H7 (cell line): ENCODE results near the gene TRIO. TPM values are rescaled to one million over a fixed set of nuclear protein-coding genes. Genes with fewer than 3 reads are reported as not detected.

Source experiments
- DNase-seq: peaks from one replicate; pipeline ENCODE4 v3.0.0; 2012
- H3K27me3 ChIP-seq: 2 replicates; pipeline ENCODE4 v1.6.0; 2011; ENCODE audit warnings: mild to moderate bottlenecking, low read length; ENCODE audit not compliant: control insufficient read depth, insufficient read depth
- H3K36me3 ChIP-seq: replicated peaks from 2 replicates; pipeline ENCODE4 v1.5.1; 2011; ENCODE audit warnings: low read length; ENCODE audit not compliant: control insufficient read depth, insufficient read depth
- H3K4me3 ChIP-seq: 2 replicates; pipeline ENCODE4 v1.5.1; 2011; ENCODE audit warnings: low read depth, mild to moderate bottlenecking, control low read depth, low read length, moderate library complexity; ENCODE audit not compliant: insufficient read depth
- total RNA-seq: library from RNA; depleted of rRNA; stranded (reverse); fragments of >200 nt; shearing (Covaris generic); gene quantifications from 2 replicates; pipeline ENCODE4 v1.2.3, GENCODE V29; 2014

Gene TRIO
- total RNA-seq, 1 experiment from 2014 or later: 39.7 TPM

DNA sequence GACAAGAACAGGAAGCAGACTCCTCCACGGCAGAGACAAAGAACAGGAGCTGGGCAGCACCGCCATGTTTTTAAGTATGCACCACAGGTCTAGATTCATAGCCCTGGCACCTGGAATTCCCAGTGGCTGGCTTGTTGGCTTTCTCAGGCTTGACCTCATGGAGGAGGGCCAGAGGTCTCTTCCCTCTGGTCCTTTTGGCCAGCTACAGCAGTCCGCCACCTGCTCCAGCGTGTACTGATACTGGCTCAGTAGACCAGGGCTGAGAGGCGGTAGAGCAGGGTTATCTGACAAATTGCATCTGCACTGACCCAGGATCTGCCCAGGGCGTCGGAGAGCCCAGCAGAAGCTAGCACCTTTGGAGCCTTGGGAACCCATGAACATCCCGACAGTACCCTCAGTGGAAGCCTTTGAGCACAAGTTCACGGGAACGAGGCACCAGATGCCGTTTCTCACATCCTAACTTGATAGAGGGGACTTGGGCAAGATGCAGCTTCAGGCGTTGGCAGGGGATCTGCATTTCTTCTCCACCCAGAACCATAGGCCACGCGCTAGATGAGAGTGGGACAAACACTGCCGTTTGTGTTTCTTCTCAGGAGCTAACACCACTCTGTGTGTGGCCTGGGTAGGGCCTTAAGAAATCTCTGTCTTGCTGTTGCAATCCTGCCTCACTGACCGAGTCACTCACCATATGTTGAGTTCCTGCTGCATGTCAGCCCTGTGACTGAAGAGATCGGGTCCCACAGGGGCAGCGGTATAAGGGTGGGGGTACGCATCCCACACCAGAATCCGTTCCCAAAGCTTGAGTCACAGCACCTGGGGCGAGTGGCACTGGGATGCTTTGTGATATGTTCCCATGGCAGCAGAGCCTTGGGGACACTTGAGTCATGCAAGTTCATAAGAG is 348.1 kb downstream of the TRIO start:
- Histone ChIP-seq H3K36me3 (peaks cover 9% of the 10 kb centered on the region), H3K4me3 (no peak overlapping the region), H3K27me3 (no peaks in the 10 kb centered on the region)
- no peak for DNase-seq

DNA sequence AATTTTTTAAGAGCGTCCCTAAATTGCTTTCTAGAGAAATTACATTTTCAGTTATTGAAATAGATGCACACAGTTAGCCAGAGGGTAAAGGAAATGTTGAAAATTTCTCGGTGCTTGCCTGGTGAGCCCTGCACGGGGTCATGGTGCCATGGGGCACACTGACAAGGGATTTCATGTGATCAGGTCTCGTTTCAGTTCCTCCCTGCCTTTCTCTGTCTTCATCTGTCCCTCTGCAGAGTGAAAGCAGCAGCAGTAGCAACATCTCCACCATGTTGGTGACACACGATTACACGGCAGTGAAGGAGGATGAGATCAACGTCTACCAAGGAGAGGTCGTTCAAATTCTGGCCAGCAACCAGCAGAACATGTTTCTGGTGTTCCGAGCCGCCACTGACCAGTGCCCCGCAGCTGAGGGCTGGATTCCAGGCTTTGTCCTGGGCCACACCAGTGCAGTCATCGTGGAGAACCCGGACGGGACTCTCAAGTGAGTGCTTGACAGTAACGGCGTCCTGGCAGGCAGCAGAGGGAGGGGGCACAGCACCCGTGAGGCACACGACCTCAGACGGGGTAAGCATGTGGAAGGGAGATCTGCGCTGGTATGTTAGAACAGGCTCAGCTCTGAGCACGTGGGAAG is 349.3 kb downstream of the TRIO start:
- no peak for DNase-seq
- peaks cover 13% of the 10 kb centered on the region for H3K36me3 ChIP-seq
- H3K4me3 ChIP-seq: no peak overlapping the region
- no peaks in the 10 kb centered on the region for H3K27me3 ChIP-seq

DNA sequence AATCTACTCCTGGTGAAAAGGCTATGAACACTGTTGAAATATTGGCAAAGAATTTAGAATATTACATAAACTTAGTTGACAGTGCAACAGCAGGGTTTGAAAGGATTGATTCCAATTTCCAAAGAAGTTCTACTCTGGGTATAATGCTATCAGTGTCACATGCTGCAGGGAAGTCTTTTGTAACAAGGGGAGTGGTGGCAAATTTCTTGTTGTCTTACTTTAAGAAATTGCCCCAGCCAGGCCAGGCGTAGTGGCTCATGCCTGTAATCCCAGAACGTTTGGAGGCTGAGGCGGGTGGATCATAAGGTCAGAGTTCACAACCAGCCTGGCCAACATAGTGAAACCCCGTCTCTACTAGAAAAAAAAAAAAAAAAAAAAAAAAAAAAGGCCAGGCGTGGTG is 352.2 kb downstream of the TRIO start:
- DNase-seq: no peak
- Histone ChIP-seq H3K4me3 (no peak overlapping the region), H3K36me3 (peaks cover 12% of the 10 kb centered on the region), H3K27me3 (no peaks in the 10 kb centered on the region)

DNA sequence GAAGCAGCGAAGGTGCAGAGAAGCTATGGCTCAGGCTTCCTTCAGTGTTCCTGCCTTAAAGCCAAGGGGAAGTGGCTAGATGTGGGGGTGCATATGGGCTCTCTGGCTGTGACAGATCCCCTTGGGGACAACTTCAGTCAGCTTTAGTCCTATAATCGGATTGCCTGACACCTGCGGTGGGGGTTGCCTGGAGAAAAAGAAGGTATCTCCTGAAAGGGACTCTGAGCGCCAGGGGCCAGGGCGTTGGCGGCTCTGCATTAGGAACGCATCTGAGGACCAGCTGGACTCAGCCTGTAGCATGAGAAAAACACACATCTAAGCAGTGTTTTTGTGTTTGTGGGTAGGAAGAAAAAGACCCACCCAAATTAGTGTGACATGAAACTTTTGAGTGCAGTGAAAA is 354.2 kb downstream of the TRIO start:
- H3K36me3 ChIP-seq: peaks cover 12% of the 10 kb centered on the region
- H3K27me3 ChIP-seq: no peaks in the 10 kb centered on the region
- H3K4me3 ChIP-seq: no peak overlapping the region
- DNase-seq: no peak

DNA sequence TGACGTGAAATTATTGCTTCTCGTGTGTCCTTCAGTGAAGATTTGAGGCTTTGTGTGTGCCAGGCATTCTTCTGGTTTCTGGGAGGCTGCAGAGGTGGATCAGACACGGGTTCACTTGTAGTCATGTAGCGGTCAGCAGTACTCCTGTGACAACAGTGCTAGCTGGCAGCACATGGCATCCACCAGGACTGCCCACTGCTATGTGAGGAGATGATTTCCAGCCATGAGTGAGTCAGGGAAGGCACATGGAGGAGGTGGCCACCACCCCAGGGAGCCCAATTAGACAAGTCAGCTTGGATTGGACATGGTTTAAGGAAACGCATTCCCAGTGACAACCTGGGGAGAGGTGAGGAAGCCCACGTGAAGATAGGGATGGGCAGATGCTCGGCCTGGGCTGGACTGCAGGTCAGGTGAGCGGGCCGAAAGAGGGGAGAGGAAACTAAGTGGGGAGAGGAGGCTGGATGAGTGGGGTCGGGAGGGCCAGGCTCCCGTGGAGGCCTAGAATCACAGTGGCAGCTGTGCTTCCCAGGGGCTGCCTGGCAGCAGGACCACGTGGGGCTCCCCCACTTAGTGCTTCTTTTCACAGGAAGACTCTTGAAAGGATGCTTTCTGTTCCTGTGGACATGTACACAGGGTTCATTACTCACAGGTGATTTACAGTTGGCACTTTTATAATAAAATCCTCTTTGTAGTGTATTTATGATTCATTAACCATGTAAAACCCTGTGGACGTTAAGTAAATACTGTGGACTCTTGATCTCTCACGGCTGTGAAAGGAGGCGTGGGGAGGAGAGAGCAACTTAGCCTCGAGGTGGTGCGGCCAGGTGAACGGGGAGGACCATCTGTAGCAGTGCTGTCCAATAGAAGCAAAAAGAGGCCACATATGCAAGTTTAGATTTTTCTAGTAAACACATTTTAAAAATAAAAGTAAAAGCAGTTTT is 358.5 kb downstream of the TRIO start:
- Histone ChIP-seq H3K4me3 (no peak overlapping the region), H3K27me3 (no peaks in the 10 kb centered on the region), H3K36me3 (peaks cover 19% of the 10 kb centered on the region)
- peak; percentile 22 for DNase-seq

DNA sequence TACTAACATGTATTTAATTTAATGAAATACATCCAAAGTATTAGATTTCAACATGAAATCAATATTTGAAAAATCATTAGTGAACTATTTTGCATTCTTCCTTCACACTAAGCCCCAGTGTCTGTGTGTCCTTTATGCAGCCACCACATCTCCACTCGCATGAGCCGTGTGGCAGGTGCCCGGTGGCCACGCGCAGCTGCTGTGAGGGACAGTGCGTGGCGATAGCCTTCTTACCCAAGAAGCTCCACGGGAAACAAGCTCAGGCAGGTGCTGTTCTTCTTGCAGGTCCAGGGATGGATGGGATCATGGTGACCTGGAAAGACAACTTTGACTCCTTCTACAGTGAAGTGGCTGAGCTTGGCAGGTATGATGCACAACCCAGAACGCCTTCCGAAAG is 359.1 kb downstream of the TRIO start:
- H3K36me3 ChIP-seq: peaks cover 15% of the 10 kb centered on the region
- H3K27me3 ChIP-seq: no peaks in the 10 kb centered on the region
- DNase-seq: no peak
- H3K4me3 ChIP-seq: no peak overlapping the region

DNA sequence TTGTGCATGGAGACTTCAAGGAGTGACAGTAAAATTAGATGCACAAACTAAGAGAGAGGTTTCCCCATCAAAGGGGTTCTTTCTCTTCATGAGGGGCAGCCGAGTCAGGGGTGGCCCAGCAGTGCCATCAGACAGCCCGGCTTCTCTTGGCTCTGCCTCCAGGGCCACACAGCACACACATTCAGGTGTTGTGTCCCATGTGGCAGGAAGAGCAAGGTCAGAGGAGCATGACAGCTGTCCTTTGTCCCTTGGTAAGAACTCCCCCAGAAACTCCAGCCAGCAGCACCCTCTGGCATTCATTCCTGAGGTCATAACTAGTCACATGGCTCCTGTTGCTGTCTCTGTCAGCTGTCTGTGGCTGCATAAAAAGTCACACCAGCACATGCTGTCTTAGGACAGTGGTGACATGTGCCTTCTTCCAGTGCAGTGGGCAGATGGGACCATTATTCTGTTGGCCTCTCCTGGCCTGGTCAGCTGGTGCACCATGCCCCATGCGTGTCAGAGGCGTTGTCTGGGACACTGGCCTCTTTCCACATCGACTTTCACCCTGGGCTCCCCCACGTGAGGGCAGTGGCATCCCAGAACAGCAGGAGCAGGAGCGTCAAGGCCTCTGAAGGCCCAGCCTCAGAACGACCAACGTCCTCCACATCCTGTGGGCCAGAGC is 360.0 kb downstream of the TRIO start:
- Histone ChIP-seq H3K36me3 (peaks cover 12% of the 10 kb centered on the region), H3K27me3 (no peaks in the 10 kb centered on the region)

DNA sequence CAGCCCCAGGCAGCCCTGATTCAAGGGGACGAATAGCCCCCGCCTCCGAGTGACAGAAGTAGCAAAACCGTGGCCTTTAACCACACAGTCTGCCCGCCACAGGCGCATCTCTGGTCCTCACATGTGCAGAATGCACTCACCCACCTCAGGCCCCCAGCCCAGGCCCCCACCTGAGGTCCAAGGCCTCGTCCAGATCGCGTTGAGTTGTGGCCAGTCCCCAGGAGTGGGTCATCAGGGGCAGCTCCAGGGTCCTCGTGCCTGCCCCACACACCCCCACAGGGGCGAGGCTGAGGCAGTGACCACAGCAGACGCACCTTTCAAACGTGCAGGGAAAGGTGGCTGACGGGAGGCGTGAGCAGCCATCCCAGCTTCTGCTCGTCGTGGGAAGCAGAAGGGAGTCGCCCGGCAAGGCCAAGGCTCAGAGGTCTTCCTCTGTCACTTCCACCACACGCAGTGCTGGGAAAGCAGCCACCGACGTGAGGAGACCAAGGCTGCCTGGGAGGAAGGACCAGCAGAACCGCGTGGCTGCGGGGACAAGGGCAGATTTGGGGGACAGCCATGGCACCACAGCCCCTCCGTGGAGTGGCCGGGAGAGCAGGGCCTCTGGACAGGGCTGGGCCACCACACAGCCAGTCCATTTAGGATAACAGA is 360.7 kb downstream of the TRIO start:
- Histone ChIP-seq H3K36me3 (peaks cover 11% of the 10 kb centered on the region), H3K27me3 (no peaks in the 10 kb centered on the region), H3K4me3 (no peak overlapping the region)
- DNase-seq: peak; percentile 39

More for the DNA sequence above, 360.0 kb downstream of the TRIO start:
- no peak overlapping the region for H3K4me3 ChIP-seq
- no peak for DNase-seq

DNA sequence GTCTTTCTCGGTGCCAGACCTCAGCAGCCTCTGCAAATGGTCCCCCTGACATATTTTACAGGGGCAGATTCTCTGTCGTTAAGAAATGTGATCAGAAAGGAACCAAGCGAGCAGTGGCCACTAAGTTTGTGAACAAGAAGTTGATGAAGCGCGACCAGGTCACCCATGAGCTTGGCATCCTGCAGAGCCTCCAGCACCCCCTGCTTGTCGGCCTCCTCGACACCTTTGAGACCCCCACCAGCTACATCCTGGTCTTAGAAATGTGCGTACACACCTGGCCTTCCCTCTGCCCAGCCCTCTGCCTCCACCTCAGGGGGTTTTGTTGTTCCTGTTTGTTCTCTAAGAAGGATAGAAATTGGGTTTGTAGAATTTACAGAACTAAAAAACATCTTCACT is 361.2 kb downstream of the TRIO start:
- H3K27me3 ChIP-seq: no peaks in the 10 kb centered on the region
- H3K4me3 ChIP-seq: no peak overlapping the region
- peak; percentile 31 for DNase-seq
- peaks cover 11% of the 10 kb centered on the region for H3K36me3 ChIP-seq

DNA sequence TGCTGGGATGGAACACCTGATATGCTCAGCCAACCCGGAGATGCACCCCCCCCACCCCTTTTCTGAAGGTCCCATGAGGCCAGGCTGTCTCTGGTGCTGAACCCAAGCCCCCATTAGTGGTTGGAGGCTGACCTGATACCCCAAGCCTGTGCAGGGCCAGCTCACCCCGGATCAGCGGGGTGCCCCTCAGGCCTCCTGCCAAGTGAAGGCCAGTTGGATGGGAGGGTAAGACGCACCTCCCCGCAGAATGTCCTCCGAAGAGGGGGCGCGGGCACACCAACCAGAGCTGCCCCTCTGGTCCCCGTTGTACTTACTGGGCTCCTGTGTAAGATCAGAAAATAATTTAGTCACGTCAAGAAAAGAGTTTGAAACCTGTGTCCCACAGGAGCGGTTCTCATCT is 361.7 kb downstream of the TRIO start:
- Histone ChIP-seq H3K27me3 (no peaks in the 10 kb centered on the region), H3K4me3 (no peak overlapping the region), H3K36me3 (peaks cover 11% of the 10 kb centered on the region)
- peak; percentile 40 for DNase-seq

DNA sequence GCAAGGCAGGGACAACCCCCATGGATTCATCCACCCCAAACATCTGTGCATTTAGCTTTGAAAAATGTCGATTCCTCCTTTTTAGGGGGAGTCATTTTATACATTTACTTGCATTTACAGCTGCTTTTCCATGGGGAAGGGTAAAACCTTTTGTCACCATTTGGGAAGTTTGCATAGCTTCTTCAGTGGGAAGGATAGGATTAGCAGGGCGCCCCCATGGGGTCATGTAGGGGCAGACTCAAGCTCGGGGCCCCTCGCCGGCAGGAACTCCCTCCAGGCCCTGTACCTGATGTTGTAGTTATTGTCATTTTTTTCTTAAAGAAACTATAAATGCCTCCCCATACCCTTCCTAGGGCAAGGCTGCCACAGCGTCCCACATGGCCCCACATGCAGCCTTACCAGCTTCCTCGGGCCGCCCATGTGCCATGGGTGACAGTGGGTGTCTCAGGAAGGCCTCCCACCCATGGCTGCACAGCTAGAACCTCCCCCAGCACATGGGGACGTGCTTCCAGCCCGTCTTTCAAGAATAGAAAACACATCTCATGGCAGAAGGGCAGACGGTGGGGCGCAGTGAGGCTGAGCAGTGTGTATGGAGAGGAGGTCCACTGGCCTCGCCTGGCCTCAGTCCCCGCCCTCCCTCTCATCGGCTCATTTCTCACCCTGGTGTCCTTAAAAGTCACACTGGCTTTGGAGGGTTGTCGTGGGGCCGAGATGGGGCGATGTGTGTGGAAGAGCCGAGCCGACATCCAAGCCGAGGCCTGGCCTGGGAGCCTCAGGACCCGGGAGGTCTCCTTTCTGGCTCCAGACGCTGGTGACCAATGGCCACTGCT is 362.4 kb downstream of the TRIO start:
- Histone ChIP-seq H3K36me3 (peaks cover 11% of the 10 kb centered on the region), H3K4me3 (no peak overlapping the region), H3K27me3 (no peaks in the 10 kb centered on the region)
- DNase-seq: peak; percentile 89

DNA sequence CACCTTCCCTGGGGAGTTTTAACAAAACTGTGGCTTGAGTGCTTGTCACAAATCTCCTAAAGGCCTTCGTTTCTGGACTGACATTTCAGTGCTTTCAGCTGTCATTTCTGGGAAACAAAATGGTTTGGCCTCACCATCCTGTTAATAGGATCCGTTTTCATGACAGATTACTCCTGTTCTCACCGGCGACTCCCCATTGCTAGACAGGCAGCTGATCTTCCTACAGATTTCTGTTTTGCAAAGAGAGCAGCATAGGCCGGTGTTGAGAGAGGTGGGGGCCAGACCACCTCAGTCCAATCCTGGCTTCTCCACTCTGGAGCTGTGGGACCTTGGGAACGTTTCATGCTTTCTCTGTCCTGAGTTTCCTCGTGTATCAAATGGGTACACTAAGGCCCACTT is 363.0 kb downstream of the TRIO start:
- no peaks in the 10 kb centered on the region for H3K27me3 ChIP-seq
- peaks cover 11% of the 10 kb centered on the region for H3K36me3 ChIP-seq
- H3K4me3 ChIP-seq: no peak overlapping the region
- no peak for DNase-seq

DNA sequence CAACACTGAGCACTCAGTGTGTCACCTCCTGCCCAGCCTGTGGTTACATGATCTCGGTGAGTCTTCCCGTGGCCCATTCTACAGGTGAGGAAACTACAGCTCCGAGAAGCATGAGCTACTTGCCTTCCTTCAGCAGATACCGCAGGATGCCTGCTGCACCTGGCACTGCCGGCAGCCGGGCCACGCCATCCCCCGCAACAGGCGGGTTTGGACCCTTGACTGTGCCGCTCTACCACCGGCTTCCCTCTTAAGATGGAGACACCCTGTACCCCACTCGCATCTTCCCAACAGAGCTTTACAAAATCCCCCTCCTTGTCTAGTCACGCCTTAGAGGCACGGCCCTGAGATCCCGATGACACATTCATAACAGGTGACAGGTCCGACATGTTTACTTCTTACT is 363.5 kb downstream of the TRIO start:
- H3K4me3 ChIP-seq: no peak overlapping the region
- peaks cover 11% of the 10 kb centered on the region for H3K36me3 ChIP-seq
- DNase-seq: peak; percentile 25
- H3K27me3 ChIP-seq: no peaks in the 10 kb centered on the region
